ENCODE results near the gene ATAD1.

DNA sequence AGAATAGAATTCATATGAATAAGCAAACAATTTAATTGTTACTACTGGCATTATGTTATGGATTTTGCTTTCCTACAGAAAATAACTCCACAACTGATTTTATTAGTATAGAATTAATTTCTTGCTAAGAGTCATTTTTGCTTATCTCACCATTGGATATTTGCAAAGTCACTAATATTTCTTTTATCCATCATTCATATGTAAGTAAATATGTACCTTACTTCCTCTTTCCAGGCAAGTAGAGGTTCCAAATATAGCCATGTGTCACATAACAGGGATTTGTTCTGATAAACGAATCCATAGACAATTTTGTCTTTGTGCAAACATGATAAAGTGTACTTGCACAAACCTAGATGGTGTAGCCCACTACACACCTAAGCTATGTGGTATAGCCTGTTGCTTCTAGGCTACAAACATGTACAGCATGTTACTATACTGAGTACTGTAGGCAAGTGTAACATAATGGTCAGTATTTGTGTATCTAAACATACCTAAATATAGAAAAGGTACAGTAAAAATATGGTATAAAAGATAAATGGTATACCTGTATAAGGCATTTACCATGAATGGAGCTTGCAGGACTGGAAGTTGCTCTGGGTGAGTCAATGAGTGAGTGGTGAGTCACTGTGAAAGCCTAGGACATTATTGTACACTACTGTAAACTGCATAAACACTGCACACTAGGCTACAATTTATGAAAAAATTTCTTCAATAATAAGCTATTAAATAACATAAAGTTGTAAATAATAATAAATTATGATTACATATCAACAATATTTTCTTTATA is 27.0 kb upstream of the ATAD1 start:
- no peak for TF ChIP-seq EZH2 (IDR thresholded peaks at IDR 0.05)
- no peak for TF ChIP-seq POLR2AphosphoS5 (IDR thresholded peaks at IDR 0.05; ENCODE audit: borderline replicate concordance, low read depth, low read length)

Data from SK-N-MC (cell line).